NCI-H526 treated with DMSO at 0.1 percent for 48 hours (cell line): ENCODE results near the gene BHMT.
"Not testable (repeated sequence)": the region's sequence is repeated elsewhere in the genome, so short reads cannot be mapped to it uniquely, and the experiment has no call there.

Source experiments
- DNase-seq: peaks from one replicate; lab custom pipeline; 2025; lab: John Stamatoyannopoulos, UW

The BHMT gene

DNA sequence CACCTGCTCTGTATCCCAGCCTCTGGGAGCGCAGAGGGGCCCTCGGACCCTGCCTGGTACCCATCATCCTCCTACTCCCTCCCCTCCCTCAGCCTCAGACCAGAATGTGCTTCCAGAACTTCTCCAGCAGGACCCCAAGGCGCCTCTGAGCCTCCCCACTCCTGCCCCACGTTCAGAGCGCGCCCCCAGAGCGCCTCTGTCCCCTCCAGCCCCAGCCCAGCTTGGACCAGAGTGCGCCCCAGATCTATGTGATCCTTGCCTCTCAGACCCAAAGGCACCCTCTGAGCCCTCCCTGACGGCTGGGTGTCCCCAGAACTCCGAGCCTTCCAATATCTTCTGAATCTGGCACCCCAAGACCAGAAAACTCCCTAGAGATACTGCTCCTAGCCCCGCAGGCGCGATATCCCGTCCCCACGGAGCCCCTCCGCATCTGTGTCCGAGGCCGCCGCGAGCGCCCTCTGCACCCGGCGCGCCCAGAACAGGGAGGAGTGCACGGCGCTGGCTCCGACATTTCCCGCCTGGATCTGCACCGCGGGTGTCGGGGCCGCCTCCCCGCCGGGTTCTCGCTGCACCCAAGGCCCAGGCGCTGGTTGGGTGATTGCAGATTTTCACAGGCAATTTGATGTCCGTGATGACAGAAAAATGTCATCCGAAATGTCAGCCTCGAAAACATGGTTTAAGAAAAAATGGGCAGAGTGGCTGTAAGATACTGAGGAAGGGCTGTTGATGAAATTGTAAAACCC lies 522 bp downstream of the BHMT start:
- DNase-seq, result no peak

DNA sequence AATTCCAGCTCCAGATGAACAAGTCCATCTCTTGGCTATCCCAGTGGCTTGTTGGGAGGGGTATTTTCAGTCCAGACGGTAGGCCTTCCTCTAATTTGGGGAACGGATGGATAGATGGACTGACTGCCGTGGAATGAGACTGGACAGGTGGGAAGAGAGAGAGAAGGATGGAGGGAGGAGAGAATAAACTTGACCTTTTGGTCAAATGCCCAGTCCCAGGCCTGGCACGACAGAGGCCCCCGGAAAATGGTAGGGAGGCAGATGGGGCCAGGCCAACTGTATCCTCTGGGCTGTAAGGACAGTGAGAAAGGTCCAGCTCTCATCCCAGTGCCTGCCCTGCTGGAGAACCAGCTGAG lies 1.1 kb downstream of the BHMT start:
- no peak for DNase-seq

DNA sequence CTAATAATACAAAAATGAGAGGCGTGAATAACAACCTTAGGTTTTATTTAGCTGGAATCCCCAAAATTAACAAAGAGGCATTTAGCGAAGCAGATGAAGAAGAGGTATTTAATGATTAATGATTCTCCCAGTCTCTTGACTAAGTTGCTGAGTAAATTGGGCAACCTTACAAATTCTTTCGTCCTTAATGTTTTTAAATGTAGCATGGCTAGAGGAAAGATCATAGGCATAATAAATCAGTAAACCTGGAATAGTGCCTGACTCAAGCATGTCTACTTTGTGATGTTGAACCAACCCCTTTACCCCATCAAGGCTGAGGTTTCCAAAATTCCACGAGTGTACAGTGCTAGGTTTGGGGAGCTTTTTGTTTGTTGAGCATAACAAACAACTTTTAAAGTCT lies 7.9 kb downstream of the BHMT start:
- no peak for DNase-seq

GRCh38 chr5:79120221-79120620 lies 8.6 kb downstream of the BHMT start:
- DNase-seq, result no peak

DNA sequence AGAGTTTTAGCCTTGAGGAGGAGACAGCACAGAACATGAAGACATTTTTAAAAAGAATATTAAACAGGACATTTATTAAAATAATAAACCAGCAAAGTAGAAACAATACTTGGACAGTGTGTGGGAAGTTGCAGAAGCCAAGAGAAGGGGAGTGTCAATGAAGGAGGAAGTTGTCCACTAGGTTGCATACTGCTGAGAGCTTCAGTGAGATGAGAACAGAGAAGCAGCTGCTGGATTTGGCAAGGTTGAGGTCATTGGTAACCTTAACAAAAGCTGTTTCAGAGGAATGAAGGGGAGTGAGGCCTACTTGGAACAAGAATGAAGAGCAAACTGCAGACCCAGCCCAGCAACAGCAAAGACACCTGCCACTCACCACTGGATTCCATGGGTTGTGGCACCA lies 11.4 kb downstream of the BHMT start:
- DNase-seq, result no peak

- DNase-seq, result no peak
These were observed 13.0 kb downstream of the BHMT start for GRCh38 chr5:79124607-79125006.

- no peak for DNase-seq
These were observed 19.2 kb downstream of the BHMT start for GRCh38 chr5:79130781-79131180.

DNA sequence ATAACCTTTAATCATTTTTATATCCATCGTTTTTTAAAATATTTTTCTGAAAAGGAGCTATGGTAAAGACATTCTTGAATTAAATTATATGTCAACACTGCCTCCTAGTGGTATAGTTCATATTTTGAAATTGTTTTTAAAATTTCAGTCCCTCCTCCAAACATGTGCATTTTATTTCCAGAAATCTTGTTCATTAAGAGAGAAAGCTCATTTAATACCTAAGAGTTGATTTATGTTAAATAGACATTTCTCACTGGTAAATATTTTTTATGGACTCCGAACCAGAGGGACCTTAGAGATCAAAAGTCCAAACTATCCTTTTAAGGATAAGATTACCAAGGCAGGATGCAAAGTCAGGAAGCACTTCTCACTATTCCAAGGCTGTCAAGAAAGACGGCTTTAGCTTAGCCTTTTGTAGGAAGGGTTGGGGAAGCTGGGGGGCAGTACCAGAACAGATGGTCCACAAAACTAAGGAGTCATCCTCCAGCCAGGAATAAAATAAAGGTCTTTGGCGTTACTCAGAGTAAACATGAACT lies 21.6 kb downstream of the BHMT start:
- DNase-seq, result peak; percentile 29

GRCh38 chr5:79133657-79134451 lies 22.2 kb downstream of the BHMT start:
- DNase-seq, result peak; percentile 36

- DNase-seq, result no peak
These were observed 24.4 kb downstream of the BHMT start for GRCh38 chr5:79135790-79136553.

GRCh38 chr5:79136618-79137017 lies 25.0 kb downstream of the BHMT start:
- DNase-seq, result no peak

DNA sequence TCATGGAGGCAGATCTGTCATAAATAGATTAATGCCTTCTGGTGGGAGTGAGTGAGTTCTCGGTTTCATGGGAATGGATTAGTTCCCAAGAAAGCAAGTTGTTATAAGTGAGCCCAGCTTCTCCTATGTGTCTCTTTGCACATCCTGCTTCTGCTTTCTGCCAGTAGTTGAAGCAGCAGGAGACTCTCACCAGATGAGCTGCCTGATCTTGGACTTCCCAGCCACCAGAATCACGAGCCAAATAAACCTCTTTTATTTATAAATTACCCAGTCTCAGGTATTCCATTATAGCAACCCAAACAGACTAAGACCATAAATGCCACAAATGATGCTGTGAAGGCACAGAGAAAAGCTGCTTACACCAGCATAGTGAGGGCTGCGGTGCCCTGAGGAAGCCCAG lies 28.9 kb downstream of the BHMT start:
- no peak for DNase-seq

GRCh38 chr5:79143684-79144379 lies 32.2 kb downstream of the BHMT start:
- no peak for DNase-seq

DNA sequence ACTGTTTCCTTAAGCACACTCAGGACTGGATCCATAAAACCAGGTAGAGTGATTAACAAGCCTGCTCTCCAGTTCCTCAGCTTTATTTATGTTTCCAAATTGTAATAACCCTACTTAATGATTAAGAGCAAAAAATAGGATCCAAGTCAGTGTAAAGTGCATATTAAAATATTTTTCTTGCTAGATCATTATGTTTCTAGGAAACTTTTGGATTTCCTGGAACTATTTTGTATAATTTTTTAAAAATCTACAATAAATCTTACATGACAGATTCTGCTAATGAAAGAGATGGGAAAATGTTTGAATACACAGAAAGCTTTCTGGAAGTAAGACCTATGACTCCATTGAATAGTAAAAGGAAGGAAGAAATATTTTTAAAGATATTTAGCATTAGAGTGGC lies 35.5 kb downstream of the BHMT start:
- DNase-seq, result no peak

DNA sequence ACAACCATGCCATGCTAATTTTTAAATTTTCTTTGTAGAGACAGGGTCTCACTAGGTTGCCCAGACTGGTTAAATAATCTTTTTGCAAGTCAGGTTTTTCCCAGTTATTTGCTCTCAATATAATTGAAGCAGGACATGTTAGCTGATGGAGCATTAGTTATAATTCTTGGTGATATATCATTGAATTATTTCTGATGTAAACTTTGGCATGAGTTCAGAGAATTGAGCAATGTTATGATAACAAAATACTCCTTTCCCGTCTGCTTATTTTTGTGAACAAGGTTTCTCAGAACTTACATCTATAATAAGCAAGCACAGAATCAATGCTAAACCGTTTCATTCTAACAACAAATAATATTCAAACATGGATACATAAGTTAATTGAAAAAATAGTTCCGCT lies 37.8 kb downstream of the BHMT start:
- no peak for DNase-seq

DNA sequence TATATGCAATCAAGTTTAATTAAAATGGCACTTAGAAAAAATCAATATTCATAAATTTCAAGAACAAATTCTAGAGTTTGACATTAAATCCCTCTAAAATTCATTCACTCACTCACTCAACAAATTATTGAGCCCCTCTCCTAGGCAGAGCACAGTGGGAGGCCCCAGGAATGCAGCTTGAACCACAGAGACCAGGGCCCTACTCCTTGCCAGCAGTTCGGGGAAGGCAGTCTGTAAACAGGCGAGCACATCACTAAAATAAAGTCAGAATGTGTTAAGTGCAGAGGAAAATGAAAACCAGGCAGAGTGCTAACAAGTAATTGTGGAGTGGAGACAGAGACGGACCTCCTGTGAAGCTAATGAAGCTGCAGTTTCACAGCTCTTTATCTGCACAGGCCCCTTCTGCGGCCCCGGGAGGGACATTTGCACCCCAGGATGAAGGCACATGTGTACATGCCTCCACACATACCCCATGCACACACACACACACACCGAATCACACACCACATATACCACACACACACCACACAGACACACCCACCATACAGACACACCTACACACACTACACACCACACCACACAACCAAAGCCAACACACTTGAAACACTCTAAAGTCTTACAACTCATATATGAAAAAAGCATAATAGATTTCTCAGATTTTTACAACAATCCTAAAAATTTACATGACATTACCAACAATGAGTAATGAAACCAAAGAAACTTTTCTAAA lies 40.5 kb downstream of the BHMT start:
- DNase-seq, result no peak

GRCh38 chr5:79157305-79157704 lies 45.7 kb downstream of the BHMT start:
- DNase-seq, result no peak

DNA sequence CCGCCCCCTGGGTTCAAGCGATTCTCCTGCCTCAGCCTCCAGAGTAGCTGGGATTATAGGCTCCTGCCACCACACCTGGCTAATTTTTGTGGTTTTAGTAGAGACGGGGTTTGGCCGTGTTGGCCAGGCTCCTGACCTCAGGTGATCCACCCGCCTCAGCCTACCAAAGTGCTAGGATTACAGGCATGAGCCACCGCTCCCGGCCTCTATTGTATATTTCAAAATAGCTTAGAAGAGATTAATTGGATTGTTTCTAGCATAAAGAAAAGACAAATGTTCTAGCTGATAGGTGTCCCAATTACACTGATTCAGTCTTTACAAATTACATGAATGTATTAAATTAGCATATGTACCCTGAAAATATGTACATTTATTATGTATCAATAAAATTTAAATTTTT lies 50.0 kb downstream of the BHMT start:
- not testable (repeated sequence) for DNase-seq

DNA sequence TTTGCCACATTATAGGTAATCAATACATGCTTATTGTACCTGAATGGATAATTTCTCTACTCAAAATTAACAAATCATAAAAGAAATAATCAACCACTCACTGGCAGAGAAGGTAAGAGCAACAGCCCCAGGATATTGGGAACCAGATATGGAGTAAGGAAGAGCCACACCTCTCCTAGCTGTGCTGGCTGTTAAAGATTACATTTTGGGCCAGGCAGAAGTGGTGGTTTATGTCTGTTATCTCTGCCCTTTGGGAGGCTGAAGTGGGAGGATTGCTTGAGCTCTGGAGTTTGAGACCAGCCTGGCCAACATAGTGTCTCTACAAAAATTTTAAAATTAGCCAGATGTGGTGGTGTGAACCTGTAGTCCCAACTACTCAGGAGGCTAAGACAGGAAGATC lies 56.4 kb downstream of the BHMT start:
- DNase-seq, result no peak

GRCh38 chr5:79170661-79171060 lies 59.1 kb downstream of the BHMT start:
- DNase-seq, result no peak

DNA sequence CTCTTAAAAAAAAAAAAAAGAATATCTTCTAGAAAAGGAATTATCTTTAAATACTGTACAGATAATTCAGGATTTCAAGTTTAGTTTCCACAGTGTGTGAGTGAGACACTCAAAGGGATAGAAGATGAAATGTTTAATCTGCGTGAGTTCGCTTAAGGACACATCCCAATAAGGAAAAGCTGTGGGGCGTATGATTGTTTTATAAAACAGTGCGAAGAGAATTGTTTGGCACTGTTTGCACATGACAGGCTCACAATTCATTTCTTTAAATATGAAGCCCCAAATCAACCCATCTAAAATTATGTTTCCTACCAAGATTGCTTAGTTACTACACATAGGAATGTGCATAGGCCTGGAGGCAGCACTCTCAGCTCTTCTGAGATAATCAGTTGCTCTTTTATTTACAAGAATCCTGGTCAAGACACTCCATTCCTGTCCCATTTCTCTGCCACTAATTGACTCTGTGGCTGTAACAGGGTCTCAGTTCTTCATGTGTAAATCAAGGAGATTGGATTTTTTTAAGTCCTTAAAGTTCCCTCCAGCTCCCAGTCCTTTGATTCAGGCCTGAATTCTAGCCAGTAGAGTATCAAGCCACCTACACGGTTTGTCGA lies 60.1 kb downstream of the BHMT start:
- DNase-seq, result no peak
